Suprapubic skin (tissue), 4 donors: ENCODE data around the gene DDX1. TPM values are rescaled to one million over a fixed set of nuclear protein-coding genes. Genes with fewer than 3 reads are reported as not detected.
A peak's percentile ranks its signal among the peaks of the same experiment; 100 is the strongest.
"Not testable (repeated sequence)": the region's sequence is repeated elsewhere in the genome, so short reads cannot be mapped to it uniquely, and the experiment has no call there.

Source experiments
- DNase-seq, 2 donors: peaks; one replicate each; pipeline ENCODE4 v3.0.0-alpha.2; 2019; ENCODE audit warnings: low spot score in 2 of 2
- H3K27ac ChIP-seq: fragments of 200-600 bp; sonication (generic); one replicate; pipeline ENCODE4 v1.5.1; 2019
- H3K27me3 ChIP-seq: fragments of 200-600 bp; sonication (generic); one replicate; pipeline ENCODE4 v1.5.1; 2019
- H3K36me3 ChIP-seq: fragments of 200-600 bp; sonication (generic); one replicate; pipeline ENCODE4 v1.5.1; 2019
- H3K4me1 ChIP-seq: fragments of 200-600 bp; sonication (generic); one replicate; pipeline ENCODE4 v1.5.1; 2019
- H3K4me3 ChIP-seq: fragments of 200-600 bp; sonication (generic); one replicate; pipeline ENCODE4 v1.5.1; 2019; ENCODE audit warnings: mild to moderate bottlenecking
- H3K9me3 ChIP-seq: fragments of 200-600 bp; sonication (generic); one replicate; pipeline ENCODE4 v1.5.1; 2019
- CTCF ChIP-seq, 2 donors: fragments of 200-600 bp in 1 of 2; fragments of 450-650 bp in 1 of 2; sonication (generic) in 1 of 2; IDR thresholded peaks; one replicate each; pipeline ENCODE4 v1.5.1; 2016 to 2019; ENCODE audit warnings: antibody characterized with exemption in 2 of 2, mild to moderate bottlenecking in 1 of 2, moderate library complexity in 1 of 2
- EP300 ChIP-seq: sonication (generic); formaldehyde crosslinking; IDR thresholded peaks from one replicate; pipeline ENCODE4 v1.6.1; 2017; ENCODE audit warnings: antibody characterized with exemption
- POLR2A ChIP-seq, 2 donors: fragments of 450-650 bp; IDR thresholded peaks; one replicate each; pipeline ENCODE4 v1.6.1; 2017; ENCODE audit warnings: antibody characterized with exemption in 2 of 2, mild to moderate bottlenecking in 2 of 2, moderate library complexity in 2 of 2
- POLR2AphosphoS5 ChIP-seq, 3 donors: sonication (generic); formaldehyde crosslinking; IDR thresholded peaks; one replicate each; pipeline ENCODE4 v1.6.1; 2017; ENCODE audit warnings: antibody characterized with exemption in 3 of 3
- WGBS: methylation state at CpG from one replicate; pipeline ENCODE4 v1.1.5; 2018; 5-methylcytosine and 5-hydroxymethylcytosine counted together
- total RNA-seq, 4 donors: library from RNA; depleted of rRNA; stranded (reverse); fragments of >200 nt; gene quantifications; one replicate each; pipeline ENCODE4 v1.1.0, GENCODE V29; 2016

The DDX1 gene
- total RNA-seq: 10 to 100 TPM; 40.9 to 62.1 (median 51.8) TPM

GRCh38 chr2:15591692-15592463, at the start of gene DDX1:
TSS of gene DDX1 (plus strand) at chr2:15591868. CDS start at chr2:15591934, 66 bp downstream.
- peak; percentile 86 to 94 for DNase-seq

GRCh38 chr2:15542269-15542668, 49.4 kb upstream of the DDX1 start:
- H3K4me1 ChIP-seq, H3K36me3 ChIP-seq, H3K4me3 ChIP-seq, H3K27me3 ChIP-seq, DNase-seq, H3K27ac ChIP-seq, H3K9me3 ChIP-seq: not testable (repeated sequence)
- WGBS: 100% methylated on average over 1 of the region's 6 CpGs

More at GRCh38 chr2:15591692-15592463, at the start of gene DDX1:
- WGBS: 0% methylated on average over 20 of the region's 68 CpGs
- Histone ChIP-seq H3K9me3 (no peaks in the 10 kb centered on the region), H3K4me1 (peaks cover 26% of the 10 kb centered on the region), H3K4me3 (peak within 1 kb of the TSS; percentile 84), H3K27me3 (no peaks in the 10 kb centered on the region), H3K27ac (peak within 1 kb of the TSS; percentile 93), H3K36me3 (peaks cover 22% of the 10 kb centered on the region)
- TF ChIP-seq EP300: no peak
- TF ChIP-seq POLR2AphosphoS5 (IDR thresholded peaks at IDR 0.05): peak in 2 of 3 donors; percentile 16 to 93
- no peak for TF ChIP-seq CTCF (IDR thresholded peaks at IDR 0.05)
- peak in 1 of 2 donors; percentile 24 for TF ChIP-seq POLR2A (IDR thresholded peaks at IDR 0.05)

GRCh38 chr2:15543053-15543452, 48.6 kb upstream of the DDX1 start:
- no peak for TF ChIP-seq POLR2A (IDR thresholded peaks at IDR 0.05)
- TF ChIP-seq CTCF (IDR thresholded peaks at IDR 0.05): no peak
- TF ChIP-seq POLR2AphosphoS5 (IDR thresholded peaks at IDR 0.05): no peak
- TF ChIP-seq EP300: no peak
- no peaks in the 10 kb centered on the region for H3K27me3 ChIP-seq
- no peak overlapping the region for H3K4me3 ChIP-seq
- H3K9me3 ChIP-seq: no peaks in the 10 kb centered on the region
- H3K36me3 ChIP-seq: peaks cover 4% of the 10 kb centered on the region
- no peak for DNase-seq
- no peak overlapping the region for H3K27ac ChIP-seq
- peaks cover 6% of the 10 kb centered on the region for H3K4me1 ChIP-seq
- WGBS: 94% methylated on average over 3 of the region's 3 CpGs

- DNase-seq: no peak
- Histone ChIP-seq H3K27me3 (no peaks in the 10 kb centered on the region), H3K27ac (no peak overlapping the region), H3K36me3 (peaks cover 8% of the 10 kb centered on the region), H3K4me1 (peaks cover 6% of the 10 kb centered on the region), H3K9me3 (no peaks in the 10 kb centered on the region), H3K4me3 (no peak overlapping the region)
- TF ChIP-seq POLR2AphosphoS5 (IDR thresholded peaks at IDR 0.05) (no peak), CTCF (IDR thresholded peaks at IDR 0.05) (no peak), POLR2A (IDR thresholded peaks at IDR 0.05) (no peak), EP300 (no peak)
- WGBS: 88% methylated on average over 6 of the region's 6 CpGs
Measured at GRCh38 chr2:15543541-15543940, 48.1 kb upstream of the DDX1 start.

- WGBS: 91% methylated on average over 2 of the region's 2 CpGs
- Histone ChIP-seq H3K36me3 (peaks cover 15% of the 10 kb centered on the region), H3K9me3 (no peaks in the 10 kb centered on the region), H3K4me1 (peaks cover 6% of the 10 kb centered on the region), H3K27ac (no peak overlapping the region), H3K4me3 (no peak overlapping the region), H3K27me3 (no peaks in the 10 kb centered on the region)
- TF ChIP-seq EP300: no peak
- TF ChIP-seq POLR2AphosphoS5 (IDR thresholded peaks at IDR 0.05): no peak
- no peak for DNase-seq
Measured at GRCh38 chr2:15544227-15544626, 47.4 kb upstream of the DDX1 start.

GRCh38 chr2:15546297-15547098, 45.2 kb upstream of the DDX1 start:
- WGBS: 78% methylated on average over 11 of the region's 11 CpGs
- Histone ChIP-seq H3K4me1 (peaks cover 6% of the 10 kb centered on the region), H3K9me3 (no peaks in the 10 kb centered on the region), H3K36me3 (peaks cover 24% of the 10 kb centered on the region), H3K4me3 (no peak overlapping the region), H3K27ac (no peak overlapping the region), H3K27me3 (no peaks in the 10 kb centered on the region)
- TF ChIP-seq CTCF (IDR thresholded peaks at IDR 0.05) (no peak), EP300 (no peak), POLR2AphosphoS5 (IDR thresholded peaks at IDR 0.05) (no peak), POLR2A (IDR thresholded peaks at IDR 0.05) (no peak)
- DNase-seq: no peak
